Mesothelial cell of epicardium (in vitro differentiated cells): ENCODE results near the gene GOLPH3. TPM values are rescaled to one million over a fixed set of nuclear protein-coding genes. Genes with fewer than 3 reads are reported as not detected.

Experiments used
- DNase-seq, 2 experiments: peaks; one replicate each; pipeline ENCODE4 v3.0.0; 2021; ENCODE audit warnings: low spot score in 2 of 2; ENCODE audit not compliant: unreplicated experiment in 2 of 2
- H3K27ac Mint-ChIP-seq: 2 replicates; pipeline ENCODE4 v1.8.0; 2021; ENCODE audit warnings: mixed read lengths
- H3K27me3 Mint-ChIP-seq: 2 replicates; pipeline ENCODE4 v1.8.0; 2021; ENCODE audit warnings: low read depth, mixed read lengths
- H3K36me3 Mint-ChIP-seq: 2 replicates; pipeline ENCODE4 v1.8.0; 2021; ENCODE audit warnings: mixed read lengths
- H3K4me1 Mint-ChIP-seq: 2 replicates; pipeline ENCODE4 v1.8.0; 2021; ENCODE audit warnings: mixed read lengths
- H3K4me3 Mint-ChIP-seq: 2 replicates; pipeline ENCODE4 v1.8.0; 2021; ENCODE audit warnings: mild to moderate bottlenecking, moderate library complexity, mixed read lengths
- H3K9me3 Mint-ChIP-seq: 2 replicates; pipeline ENCODE4 v1.8.0; 2021; ENCODE audit warnings: mixed read lengths
- total RNA-seq: library from RNA; stranded (reverse); gene quantifications from 3 replicates; pipeline ENCODE4 v1.2.1, GENCODE V29; 2021
- TF ChIP-seq, protein P1 (sequence below): fragments of 200-600 bp; sonication (generic); IDR thresholded peaks from one replicate; pipeline ENCODE4 v1.5.0; 2021; ENCODE audit warnings: antibody characterized with exemption; ENCODE audit not compliant: unreplicated experiment

GOLPH3 gene
- total RNA-seq, 1 donor from 2014 or later = 73.7 TPM

DNA sequence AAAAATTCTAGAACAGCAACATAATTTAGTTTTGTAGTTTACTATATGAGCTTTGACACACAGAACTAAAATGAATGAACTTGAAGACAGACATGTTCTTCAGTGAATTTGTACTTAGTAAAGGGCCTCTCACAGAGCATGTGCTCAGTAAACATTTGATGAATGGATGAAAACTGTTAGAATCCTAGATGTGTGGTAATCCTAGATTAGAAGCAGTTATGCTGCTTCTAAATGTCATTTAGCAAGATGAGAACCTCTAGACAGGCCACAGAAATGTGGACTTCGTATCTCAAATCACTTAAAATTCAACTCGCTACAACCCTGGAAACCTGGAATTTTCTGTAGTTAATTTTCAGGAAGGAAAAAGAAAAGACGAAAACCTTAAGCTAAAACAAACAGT, 8.5 kb downstream of the GOLPH3 start:
- no peaks in the 10 kb centered on the region for H3K27me3 Mint-ChIP-seq
- H3K4me3 Mint-ChIP-seq = no peak overlapping the region
- DNase-seq = no peak
- H3K4me1 Mint-ChIP-seq = peaks cover 26% of the 10 kb centered on the region
- TF ChIP-seq, protein P1, sequence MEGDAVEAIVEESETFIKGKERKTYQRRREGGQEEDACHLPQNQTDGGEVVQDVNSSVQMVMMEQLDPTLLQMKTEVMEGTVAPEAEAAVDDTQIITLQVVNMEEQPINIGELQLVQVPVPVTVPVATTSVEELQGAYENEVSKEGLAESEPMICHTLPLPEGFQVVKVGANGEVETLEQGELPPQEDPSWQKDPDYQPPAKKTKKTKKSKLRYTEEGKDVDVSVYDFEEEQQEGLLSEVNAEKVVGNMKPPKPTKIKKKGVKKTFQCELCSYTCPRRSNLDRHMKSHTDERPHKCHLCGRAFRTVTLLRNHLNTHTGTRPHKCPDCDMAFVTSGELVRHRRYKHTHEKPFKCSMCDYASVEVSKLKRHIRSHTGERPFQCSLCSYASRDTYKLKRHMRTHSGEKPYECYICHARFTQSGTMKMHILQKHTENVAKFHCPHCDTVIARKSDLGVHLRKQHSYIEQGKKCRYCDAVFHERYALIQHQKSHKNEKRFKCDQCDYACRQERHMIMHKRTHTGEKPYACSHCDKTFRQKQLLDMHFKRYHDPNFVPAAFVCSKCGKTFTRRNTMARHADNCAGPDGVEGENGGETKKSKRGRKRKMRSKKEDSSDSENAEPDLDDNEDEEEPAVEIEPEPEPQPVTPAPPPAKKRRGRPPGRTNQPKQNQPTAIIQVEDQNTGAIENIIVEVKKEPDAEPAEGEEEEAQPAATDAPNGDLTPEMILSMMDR = no peak
- peak overlapping the region; percentile 30 for H3K27ac Mint-ChIP-seq
- H3K36me3 Mint-ChIP-seq = peaks cover 20% of the 10 kb centered on the region
- no peaks in the 10 kb centered on the region for H3K9me3 Mint-ChIP-seq

- peaks cover 13% of the 10 kb centered on the region for H3K4me1 Mint-ChIP-seq
Measured at GRCh38 chr5:32163785-32164184, 10.3 kb downstream of the GOLPH3 start.

GRCh38 chr5:32163053-32163452, 11.1 kb downstream of the GOLPH3 start:
- Mint-ChIP-seq H3K4me3 (no peak overlapping the region), H3K27ac (no peak overlapping the region), H3K36me3 (peaks cover 13% of the 10 kb centered on the region), H3K9me3 (no peaks in the 10 kb centered on the region), H3K4me1 (peaks cover 9% of the 10 kb centered on the region), H3K27me3 (no peaks in the 10 kb centered on the region)
- TF ChIP-seq, protein P1 = no peak
- DNase-seq = no peak

More at GRCh38 chr5:32163785-32164184, 10.3 kb downstream of the GOLPH3 start:
- no peak for DNase-seq
- Mint-ChIP-seq H3K36me3 (peaks cover 21% of the 10 kb centered on the region), H3K27ac (no peak overlapping the region), H3K27me3 (no peaks in the 10 kb centered on the region), H3K4me3 (no peak overlapping the region), H3K9me3 (no peaks in the 10 kb centered on the region)
- TF ChIP-seq, protein P1 = no peak

DNA sequence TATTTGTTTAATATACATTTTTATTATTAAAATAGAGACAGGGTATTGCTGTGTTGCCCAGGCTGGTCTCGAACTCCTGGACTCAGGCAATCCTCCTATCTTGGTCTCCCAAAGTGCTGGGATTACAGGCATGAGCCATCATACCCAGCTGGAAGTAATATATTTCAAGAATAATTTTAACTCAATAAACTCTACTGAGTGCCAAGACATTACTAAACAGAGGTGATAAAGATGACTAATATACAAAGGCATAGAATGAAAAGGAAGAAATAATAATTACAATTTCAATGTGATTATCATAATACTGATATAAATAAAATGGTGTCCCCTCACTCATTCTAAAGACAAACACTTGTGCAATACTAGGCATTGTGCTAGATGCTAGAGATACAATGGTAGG, 13.9 kb downstream of the GOLPH3 start:
- Mint-ChIP-seq H3K4me1 (peaks cover 2% of the 10 kb centered on the region), H3K27me3 (no peaks in the 10 kb centered on the region), H3K9me3 (no peaks in the 10 kb centered on the region), H3K36me3 (peaks cover 10% of the 10 kb centered on the region), H3K4me3 (no peak overlapping the region), H3K27ac (no peak overlapping the region)
- no peak for DNase-seq
- TF ChIP-seq, protein P1 = no peak

GRCh38 chr5:32159328-32160072, 14.6 kb downstream of the GOLPH3 start:
- Mint-ChIP-seq H3K36me3 (peaks cover 10% of the 10 kb centered on the region), H3K27ac (no peak overlapping the region), H3K9me3 (no peaks in the 10 kb centered on the region), H3K4me3 (no peak overlapping the region), H3K27me3 (no peaks in the 10 kb centered on the region), H3K4me1 (peaks cover 2% of the 10 kb centered on the region)
- TF ChIP-seq, protein P1 = no peak
- DNase-seq = no peak
